WTC11 (cell line): ENCODE results near the gene FREY1. TPM values are rescaled to one million over a fixed set of nuclear protein-coding genes. Genes with fewer than 3 reads are reported as not detected.

Experiments used
- ATAC-seq: fragments of 200-7000 bp; cut with Tn5 transposase; 2 replicates; pipeline ENCODE4 v1.10.0; 2021; ENCODE audit warnings: mild to moderate bottlenecking, moderate library complexity
- CTCF ChIA-PET: fragments of 300-600 bp; sonication (Branson Sonifier 250); formaldehyde crosslinking; loops from one replicate; lab custom pipeline; 2021; ENCODE audit warnings: antibody characterized with exemption; lab: Charles Lee
- POLR2A ChIA-PET: fragments of 350-600 bp; sonication (Branson Sonifier 250); formaldehyde crosslinking; loops from one replicate; lab custom pipeline; 2021; ENCODE audit warnings: antibody characterized with exemption; lab: Charles Lee
- DNase-seq: peaks from one replicate; pipeline ENCODE4 v3.0.0; 2021; ENCODE audit warnings: low spot score
- H3K27ac Mint-ChIP-seq: 2 replicates; pipeline ENCODE4 v1.8.0; 2021; ENCODE audit warnings: mixed read lengths
- H3K27me3 Mint-ChIP-seq: 2 replicates; pipeline ENCODE4 v1.8.0; 2021; ENCODE audit warnings: low read depth, mild to moderate bottlenecking, moderate library complexity, mixed read lengths
- H3K36me3 Mint-ChIP-seq: 2 replicates; pipeline ENCODE4 v1.8.0; 2021; ENCODE audit warnings: mixed read lengths
- H3K4me1 Mint-ChIP-seq: 2 replicates; pipeline ENCODE4 v1.8.0; 2022; ENCODE audit warnings: mixed read lengths
- H3K4me3 Mint-ChIP-seq: 2 replicates; pipeline ENCODE4 v1.8.0; 2021; ENCODE audit warnings: mild to moderate bottlenecking, moderate library complexity, mixed read lengths
- H3K9me3 Mint-ChIP-seq: 2 replicates; pipeline ENCODE4 v1.8.0; 2021; ENCODE audit warnings: mixed read lengths
- ATF1 ChIP-seq: sonication (generic); formaldehyde crosslinking; IDR thresholded peaks from 2 replicates; pipeline ENCODE4 v1.8.1; 2023; ENCODE audit warnings: mild to moderate bottlenecking, moderate library complexity, missing genetic modification reagents
- ATF2 ChIP-seq: sonication (generic); formaldehyde crosslinking; IDR thresholded peaks from 2 replicates; pipeline ENCODE4 v1.8.1; 2022; ENCODE audit warnings: low read depth, missing genetic modification reagents, borderline replicate concordance
- ATF6 ChIP-seq: sonication (generic); formaldehyde crosslinking; IDR thresholded peaks from 2 replicates; pipeline ENCODE4 v1.8.1; 2023; ENCODE audit warnings: mild to moderate bottlenecking, missing genetic modification reagents
- CREB1 ChIP-seq: sonication (generic); formaldehyde crosslinking; IDR thresholded peaks from 2 replicates; pipeline ENCODE4 v1.8.0; 2023; ENCODE audit warnings: mild to moderate bottlenecking, missing genetic modification reagents
- EMX1 ChIP-seq: fragments of 250-450 bp; sonication (Bioruptor Pico); IDR thresholded peaks from 2 replicates; pipeline ENCODE4 v1.8.0; 2021; ENCODE audit warnings: mild to moderate bottlenecking
- ETV6 ChIP-seq: sonication (generic); formaldehyde crosslinking; IDR thresholded peaks from 2 replicates; pipeline ENCODE4 v1.8.1; 2022; ENCODE audit warnings: mild to moderate bottlenecking, missing genetic modification reagents
- FOXK1 ChIP-seq: sonication (generic); formaldehyde crosslinking; IDR thresholded peaks from 2 replicates; pipeline ENCODE4 v1.8.0; 2022; ENCODE audit warnings: mild to moderate bottlenecking, moderate library complexity, missing genetic modification reagents
- FOXP1 ChIP-seq: sonication (generic); formaldehyde crosslinking; IDR thresholded peaks from 2 replicates; pipeline ENCODE4 v1.8.0; 2022; ENCODE audit warnings: missing genetic modification reagents, mild to moderate bottlenecking, moderate library complexity, borderline replicate concordance
- GRHL2 ChIP-seq: fragments of 250-450 bp; sonication (Bioruptor Pico); IDR thresholded peaks from 2 replicates; pipeline ENCODE4 v1.8.0; 2022; ENCODE audit warnings: mild to moderate bottlenecking, moderate library complexity; ENCODE audit not compliant: insufficient replicate concordance, severe bottlenecking
- HMGXB4 ChIP-seq: sonication (generic); formaldehyde crosslinking; IDR thresholded peaks from 2 replicates; pipeline ENCODE4 v1.8.1; 2023; ENCODE audit warnings: mild to moderate bottlenecking, moderate library complexity, missing genetic modification reagents
- NFE2L1 ChIP-seq: sonication (generic); formaldehyde crosslinking; IDR thresholded peaks from 2 replicates; pipeline ENCODE4 v1.8.1; 2023; ENCODE audit warnings: missing genetic modification reagents
- NR3C1 ChIP-seq: sonication (generic); formaldehyde crosslinking; conservative IDR thresholded peaks from 2 replicates; pipeline ENCODE4 v1.8.1; 2023; ENCODE audit warnings: low read depth, mild to moderate bottlenecking, missing genetic modification reagents
- PRRX2 ChIP-seq: fragments of 250-450 bp; sonication (Bioruptor Pico); IDR thresholded peaks from 2 replicates; pipeline ENCODE4 v1.8.0; 2021; ENCODE audit warnings: mild to moderate bottlenecking
- SOX15 ChIP-seq: fragments of 250-450 bp; sonication (Bioruptor Pico); IDR thresholded peaks from 2 replicates; pipeline ENCODE4 v1.9.0; 2021; ENCODE audit warnings: mild to moderate bottlenecking
- TEAD1 ChIP-seq: sonication (generic); formaldehyde crosslinking; IDR thresholded peaks from 2 replicates; pipeline ENCODE4 v1.8.0; 2022; ENCODE audit warnings: mild to moderate bottlenecking, missing genetic modification reagents
- ZBTB21 ChIP-seq: sonication (generic); formaldehyde crosslinking; IDR thresholded peaks from 2 replicates; pipeline ENCODE4 v1.8.1; 2023; ENCODE audit warnings: mild to moderate bottlenecking, missing genetic modification reagents, borderline replicate concordance
- ZNF396 ChIP-seq: fragments of 250-450 bp; sonication (Bioruptor Pico); IDR thresholded peaks from 2 replicates; pipeline ENCODE4 v1.8.0; 2021; ENCODE audit warnings: mild to moderate bottlenecking, moderate library complexity, borderline replicate concordance
- ZNF423 ChIP-seq: fragments of 250-450 bp; sonication (Bioruptor Pico); IDR thresholded peaks from 2 replicates; pipeline ENCODE4 v2.1.2; 2022; ENCODE audit warnings: mild to moderate bottlenecking, moderate library complexity
- total RNA-seq: library from RNA; stranded (reverse); gene quantifications from 3 replicates; pipeline ENCODE4 v1.2.3, GENCODE V29; 2021
- TF ChIP-seq, protein P1 (sequence below): sonication (generic); formaldehyde crosslinking; IDR thresholded peaks from 2 replicates; pipeline ENCODE4 v1.8.0; 2022; ENCODE audit warnings: mild to moderate bottlenecking, missing genetic modification reagents
- TF ChIP-seq, protein P2 (sequence below): sonication (generic); formaldehyde crosslinking; IDR thresholded peaks from 2 replicates; pipeline ENCODE4 v1.8.1; 2022; ENCODE audit warnings: mild to moderate bottlenecking, missing genetic modification reagents, moderate library complexity, borderline replicate concordance
- TF ChIP-seq, protein P3 (sequence below): sonication (generic); formaldehyde crosslinking; IDR thresholded peaks from 2 replicates; pipeline ENCODE4 v1.8.1; 2022; ENCODE audit warnings: missing genetic modification reagents, borderline replicate concordance

FREY1 gene
- total RNA-seq, 1 experiment from 2014 or later, result 2.1 TPM

GRCh38 chr11:45877845-45878244 lies 29.2 kb downstream of the FREY1 start:
- TF ChIP-seq ATF1, result no peak
- no peak for TF ChIP-seq TEAD1 (CRISPR knock-in tag)
- no peak for TF ChIP-seq NR3C1
- TF ChIP-seq, protein P1, sequence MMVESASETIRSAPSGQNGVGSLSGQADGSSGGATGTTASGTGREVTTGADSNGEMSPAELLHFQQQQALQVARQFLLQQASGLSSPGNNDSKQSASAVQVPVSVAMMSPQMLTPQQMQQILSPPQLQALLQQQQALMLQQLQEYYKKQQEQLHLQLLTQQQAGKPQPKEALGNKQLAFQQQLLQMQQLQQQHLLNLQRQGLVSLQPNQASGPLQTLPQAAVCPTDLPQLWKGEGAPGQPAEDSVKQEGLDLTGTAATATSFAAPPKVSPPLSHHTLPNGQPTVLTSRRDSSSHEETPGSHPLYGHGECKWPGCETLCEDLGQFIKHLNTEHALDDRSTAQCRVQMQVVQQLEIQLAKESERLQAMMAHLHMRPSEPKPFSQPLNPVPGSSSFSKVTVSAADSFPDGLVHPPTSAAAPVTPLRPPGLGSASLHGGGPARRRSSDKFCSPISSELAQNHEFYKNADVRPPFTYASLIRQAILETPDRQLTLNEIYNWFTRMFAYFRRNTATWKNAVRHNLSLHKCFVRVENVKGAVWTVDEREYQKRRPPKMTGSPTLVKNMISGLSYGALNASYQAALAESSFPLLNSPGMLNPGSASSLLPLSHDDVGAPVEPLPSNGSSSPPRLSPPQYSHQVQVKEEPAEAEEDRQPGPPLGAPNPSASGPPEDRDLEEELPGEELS (CRISPR knock-in tag), result no peak
- TF ChIP-seq ZNF396, result no peak
- TF ChIP-seq GRHL2, result no peak
- TF ChIP-seq, protein P2, sequence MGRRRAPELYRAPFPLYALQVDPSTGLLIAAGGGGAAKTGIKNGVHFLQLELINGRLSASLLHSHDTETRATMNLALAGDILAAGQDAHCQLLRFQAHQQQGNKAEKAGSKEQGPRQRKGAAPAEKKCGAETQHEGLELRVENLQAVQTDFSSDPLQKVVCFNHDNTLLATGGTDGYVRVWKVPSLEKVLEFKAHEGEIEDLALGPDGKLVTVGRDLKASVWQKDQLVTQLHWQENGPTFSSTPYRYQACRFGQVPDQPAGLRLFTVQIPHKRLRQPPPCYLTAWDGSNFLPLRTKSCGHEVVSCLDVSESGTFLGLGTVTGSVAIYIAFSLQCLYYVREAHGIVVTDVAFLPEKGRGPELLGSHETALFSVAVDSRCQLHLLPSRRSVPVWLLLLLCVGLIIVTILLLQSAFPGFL (CRISPR knock-in tag), result no peak
- TF ChIP-seq HMGXB4, result no peak
- TF ChIP-seq ATF2 (CRISPR knock-in tag), result no peak
- no peak for TF ChIP-seq FOXP1
- no peak for TF ChIP-seq ETV6 (CRISPR knock-in tag)
- H3K27ac Mint-ChIP-seq, result no peak overlapping the region
- DNase-seq, result no peak
- no peaks in the 10 kb centered on the region for H3K27me3 Mint-ChIP-seq
- no peak for ATAC-seq
- H3K4me1 Mint-ChIP-seq, result peaks cover 27% of the 10 kb centered on the region
- CTCF ChIA-PET, result interaction anchor here (0.9 kb wide), 1 partner anchor 87 kb away, joined by 3 read pairs; no protein-coding TSS in a partner anchor
- POLR2A ChIA-PET, result no interaction called here
- H3K9me3 Mint-ChIP-seq, result no peaks in the 10 kb centered on the region
- peaks cover 3% of the 10 kb centered on the region; the same call in 1 of the 2 replicates for H3K36me3 Mint-ChIP-seq
- H3K4me3 Mint-ChIP-seq, result no peak overlapping the region

DNA sequence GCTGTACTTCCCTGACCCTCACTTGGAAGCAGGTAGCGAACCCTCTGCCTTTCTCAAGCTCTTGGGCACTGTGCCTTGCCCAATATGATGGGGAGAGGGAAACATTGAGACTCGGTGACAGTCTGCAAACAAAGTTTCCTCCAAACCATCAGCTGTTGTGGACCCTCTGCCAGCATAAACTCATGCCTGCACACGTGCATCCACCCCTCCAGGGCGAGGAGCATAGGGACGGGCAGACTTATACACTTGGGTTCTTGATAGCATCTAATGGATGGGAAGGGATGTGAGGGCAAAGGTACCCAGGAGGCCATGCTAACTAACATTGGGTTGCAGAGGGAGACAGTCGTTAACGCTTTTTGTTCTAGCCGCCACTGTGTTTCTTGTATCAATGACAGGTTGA lies 29.9 kb downstream of the FREY1 start:
- H3K4me3 Mint-ChIP-seq, result no peak overlapping the region
- H3K27me3 Mint-ChIP-seq, result no peaks in the 10 kb centered on the region
- H3K36me3 Mint-ChIP-seq, result peaks cover 3% of the 10 kb centered on the region; the same call in 1 of the 2 replicates
- DNase-seq (no peak), ATAC-seq (no peak)
- TF ChIP-seq ZNF423 (no peak), FOXK1 (CRISPR knock-in tag) (no peak), ATF2 (CRISPR knock-in tag) (no peak), EMX1 (CRISPR knock-in tag) (no peak), ZBTB21 (no peak), SOX15 (CRISPR knock-in tag) (no peak), NR3C1 (no peak), CREB1 (CRISPR knock-in tag) (no peak), ATF6 (CRISPR knock-in tag) (no peak), PRRX2 (no peak), NFE2L1 (CRISPR knock-in tag) (no peak)
- TF ChIP-seq, protein P3, sequence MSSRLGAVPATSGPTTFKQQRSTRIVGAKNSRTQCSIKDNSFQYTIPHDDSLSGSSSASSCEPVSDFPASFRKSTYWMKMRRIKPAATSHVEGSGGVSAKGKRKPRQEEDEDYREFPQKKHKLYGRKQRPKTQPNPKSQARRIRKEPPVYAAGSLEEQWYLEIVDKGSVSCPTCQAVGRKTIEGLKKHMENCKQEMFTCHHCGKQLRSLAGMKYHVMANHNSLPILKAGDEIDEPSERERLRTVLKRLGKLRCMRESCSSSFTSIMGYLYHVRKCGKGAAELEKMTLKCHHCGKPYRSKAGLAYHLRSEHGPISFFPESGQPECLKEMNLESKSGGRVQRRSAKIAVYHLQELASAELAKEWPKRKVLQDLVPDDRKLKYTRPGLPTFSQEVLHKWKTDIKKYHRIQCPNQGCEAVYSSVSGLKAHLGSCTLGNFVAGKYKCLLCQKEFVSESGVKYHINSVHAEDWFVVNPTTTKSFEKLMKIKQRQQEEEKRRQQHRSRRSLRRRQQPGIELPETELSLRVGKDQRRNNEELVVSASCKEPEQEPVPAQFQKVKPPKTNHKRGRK (CRISPR knock-in tag), result no peak
- H3K4me1 Mint-ChIP-seq, result peaks cover 27% of the 10 kb centered on the region
- H3K9me3 Mint-ChIP-seq, result no peaks in the 10 kb centered on the region
- no peak overlapping the region for H3K27ac Mint-ChIP-seq
- CTCF ChIA-PET, result interaction anchor here (0.9 to 1.5 kb wide), 3 partner anchors 15 to 241 kb away, joined by 3 to 6 read pairs (median 4); no protein-coding TSS in a partner anchor
- POLR2A ChIA-PET, result no interaction called here
